GM12801 (cell line): ENCODE results near the gene MYO1E.

Experiments
- TF ChIP-seq, protein P1 (sequence below): IDR thresholded peaks from one replicate; pipeline ENCODE4 v1.5.1; 2011; ENCODE audit warnings: control low read depth; ENCODE audit not compliant: insufficient read length; ENCODE audit errors: extremely low read depth

Gene MYO1E

DNA sequence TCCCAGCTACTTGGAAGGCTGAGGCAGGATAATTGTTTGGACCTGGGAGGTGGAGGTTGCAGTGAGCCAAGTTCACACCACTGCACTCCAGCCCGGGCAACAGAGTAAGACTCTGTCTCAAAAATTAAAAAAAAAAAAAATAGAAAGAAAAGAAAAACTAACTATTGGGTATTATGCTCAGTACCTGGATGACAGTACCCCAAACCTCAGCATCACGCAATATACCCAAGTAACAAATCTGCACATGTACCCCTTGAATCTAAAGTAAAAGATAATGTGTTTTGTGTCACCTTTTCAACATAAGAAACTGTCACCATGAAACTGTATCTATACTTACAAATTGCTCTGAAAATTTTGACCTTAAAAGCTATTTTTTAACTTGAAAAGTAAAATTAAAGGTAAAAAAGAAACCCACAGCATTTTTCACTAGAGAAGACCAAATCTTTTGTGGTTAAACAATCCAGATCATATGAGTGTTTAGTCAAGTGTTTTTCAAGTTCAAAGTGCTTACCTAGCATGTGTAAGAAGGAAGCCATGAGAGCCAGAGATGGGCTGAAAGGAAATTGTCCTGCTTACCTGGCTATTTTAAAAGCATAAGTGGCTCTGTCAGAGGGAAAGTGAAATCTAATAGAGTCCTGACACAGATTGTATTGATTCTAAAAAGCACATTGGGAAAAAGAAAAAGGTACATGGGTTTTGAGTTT lies 50.5 kb downstream of the MYO1E start:
- TF ChIP-seq, protein P1, sequence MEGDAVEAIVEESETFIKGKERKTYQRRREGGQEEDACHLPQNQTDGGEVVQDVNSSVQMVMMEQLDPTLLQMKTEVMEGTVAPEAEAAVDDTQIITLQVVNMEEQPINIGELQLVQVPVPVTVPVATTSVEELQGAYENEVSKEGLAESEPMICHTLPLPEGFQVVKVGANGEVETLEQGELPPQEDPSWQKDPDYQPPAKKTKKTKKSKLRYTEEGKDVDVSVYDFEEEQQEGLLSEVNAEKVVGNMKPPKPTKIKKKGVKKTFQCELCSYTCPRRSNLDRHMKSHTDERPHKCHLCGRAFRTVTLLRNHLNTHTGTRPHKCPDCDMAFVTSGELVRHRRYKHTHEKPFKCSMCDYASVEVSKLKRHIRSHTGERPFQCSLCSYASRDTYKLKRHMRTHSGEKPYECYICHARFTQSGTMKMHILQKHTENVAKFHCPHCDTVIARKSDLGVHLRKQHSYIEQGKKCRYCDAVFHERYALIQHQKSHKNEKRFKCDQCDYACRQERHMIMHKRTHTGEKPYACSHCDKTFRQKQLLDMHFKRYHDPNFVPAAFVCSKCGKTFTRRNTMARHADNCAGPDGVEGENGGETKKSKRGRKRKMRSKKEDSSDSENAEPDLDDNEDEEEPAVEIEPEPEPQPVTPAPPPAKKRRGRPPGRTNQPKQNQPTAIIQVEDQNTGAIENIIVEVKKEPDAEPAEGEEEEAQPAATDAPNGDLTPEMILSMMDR, result no peak

GRCh38 chr15:59321000-59321689 lies 51.5 kb downstream of the MYO1E start:
- TF ChIP-seq, protein P1, result no peak

DNA sequence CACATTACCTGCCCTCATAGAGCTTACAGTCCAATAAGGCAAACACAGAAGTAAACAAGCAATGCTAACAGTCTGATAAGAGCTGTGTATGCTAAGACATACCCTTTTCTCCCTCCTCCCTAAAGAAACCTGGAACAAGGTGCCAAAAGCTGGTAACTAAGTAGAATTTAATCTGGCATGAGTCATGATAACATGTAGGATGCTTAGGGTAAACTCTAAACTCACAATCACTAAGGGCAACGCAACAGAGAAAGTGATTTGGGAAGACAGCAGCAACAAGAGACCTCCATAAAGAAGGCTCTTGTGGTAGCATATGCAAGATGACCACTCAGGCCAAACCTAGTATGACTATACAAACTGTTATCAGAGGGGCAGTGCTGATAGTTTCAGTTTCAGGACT lies 55.5 kb downstream of the MYO1E start:
- TF ChIP-seq, protein P1, result no peak

GRCh38 chr15:59315914-59316451 lies 56.7 kb downstream of the MYO1E start:
- TF ChIP-seq, protein P1, result no peak

- TF ChIP-seq, protein P1, result no peak
Measured at GRCh38 chr15:59313641-59314332, 58.9 kb downstream of the MYO1E start.

- TF ChIP-seq, protein P1, result no peak
Measured at GRCh38 chr15:59312205-59312604, 60.5 kb downstream of the MYO1E start.

DNA sequence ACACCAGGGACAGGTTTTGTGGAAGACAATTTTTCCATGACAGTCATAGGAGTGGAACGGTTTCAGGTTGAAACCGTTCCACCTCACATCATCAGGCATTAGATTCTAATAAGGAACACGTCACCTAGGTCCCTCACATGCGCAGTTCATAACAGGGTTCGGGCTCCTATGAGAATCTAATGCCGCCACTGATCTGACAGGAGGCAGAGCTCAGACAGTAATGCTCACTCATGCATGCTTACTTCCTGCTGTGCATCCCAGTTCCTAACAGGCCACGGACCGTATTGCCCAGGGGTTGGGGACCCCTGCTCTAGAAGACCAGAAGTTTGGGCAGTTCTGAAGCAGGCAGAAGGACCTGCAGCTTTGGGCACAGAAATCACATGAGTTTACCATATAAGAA lies 61.5 kb downstream of the MYO1E start:
- TF ChIP-seq, protein P1, result no peak
